Measurements from ENCODE around the gene ZNF827. TPM values are rescaled to one million over a fixed set of nuclear protein-coding genes. Genes with fewer than 3 reads are reported as not detected.

Gene ZNF827
- total and polyA plus RNA-seq, 9 of the 15 experiments (the other 6 are each of a cell fraction or from before 2014, with no cell fraction given) = 0.07 to 0.40 TPM; not detected in 7

GRCh38 chr4:145954924-145955339, 16.3 kb upstream of the ZNF827 start (continued):
- TF ChIP-seq JUN (IDR thresholded peaks at IDR 0.05; ENCODE audit: borderline replicate concordance, low read depth, low read length) (0 out of 2 replicates have a peak, but pooled peaks have one; percentile 42), JUN (CRISPR knock-in tag; IDR thresholded peaks at IDR 0.05; ENCODE audit: borderline replicate concordance) (no peak), KAT8 (IDR thresholded peaks at IDR 0.05; ENCODE audit: low read depth) (no peak), NCOR1 (IDR thresholded peaks at IDR 0.05) (peak; percentile 53), NR2C2 (CRISPR knock-in tag; IDR thresholded peaks at IDR 0.05) (no peak), NR2C2 (tag; IDR thresholded peaks at IDR 0.05) (no peak), MCM7 (IDR thresholded peaks at IDR 0.05) (no peak), CEBPG (CRISPR knock-in tag; IDR thresholded peaks at IDR 0.05) (no peak), CEBPG (tag; conservative IDR thresholded peaks at IDR 0.05 in 1 of 2, IDR thresholded peaks at IDR 0.05 in 1 of 2) (0 out of 4 replicates have a peak, but pooled peaks of 1 of the 2 experiments have one; percentile 21), NCOA1 (IDR thresholded peaks at IDR 0.05; ENCODE audit: low read depth) (no peak), HOMEZ (CRISPR knock-in tag; IDR thresholded peaks at IDR 0.05) (no peak), ZBTB5 (IDR thresholded peaks at IDR 0.05) (no peak), CEBPZ (IDR thresholded peaks at IDR 0.05; ENCODE audit: borderline replicate concordance, low read depth, low read length) (no peak), ZC3H11A (IDR thresholded peaks at IDR 0.05; ENCODE audit: low read depth, low read length) (no peak), ZFPM2 (CRISPR knock-in tag; IDR thresholded peaks at IDR 0.05) (no peak), CUX1 (CRISPR knock-in tag; IDR thresholded peaks at IDR 0.05) (no peak), NEUROD1 (IDR thresholded peaks at IDR 0.05; ENCODE audit: borderline replicate concordance, low read depth, low read length, partially characterized antibody) (no peak), CBX5 (IDR thresholded peaks at IDR 0.05; ENCODE audit: borderline replicate concordance, low read depth) (no peak)

Data from K562 (cell line).